HL-60 (cell line): ENCODE measurements around the gene HOXB2.

Experiments
- DNase-seq, 2 experiments: peaks; one replicate each; pipeline ENCODE4 v3.0.0-alpha.2; 2010 to 2020; ENCODE audit warnings: low read depth in 1 of 2, low spot score in 1 of 2
- H3K27ac ChIP-seq: fragments of 250-450 bp; sonication (Bioruptor Pico); replicated peaks from 2 replicates; pipeline ENCODE4 v1.5.1; 2020; ENCODE audit warnings: mild to moderate bottlenecking, moderate library complexity
- H3K27me3 ChIP-seq: fragments of 250-450 bp; sonication (Bioruptor Pico); 2 replicates; pipeline ENCODE4 v1.5.1; 2021; ENCODE audit warnings: mild to moderate bottlenecking, moderate library complexity; ENCODE audit not compliant: insufficient read depth, poor library complexity, severe bottlenecking
- H3K4me3 ChIP-seq: replicated peaks from 2 replicates; pipeline ENCODE4 v1.5.1; 2011; ENCODE audit warnings: mild to moderate bottlenecking, control low read depth, low read length; ENCODE audit not compliant: insufficient read depth
- CTCF ChIP-seq: IDR thresholded peaks from one replicate; pipeline ENCODE4 v1.5.1; 2011; ENCODE audit warnings: low read length, control low read depth, inconsistent platforms; ENCODE audit not compliant: insufficient read depth
- GABPA ChIP-seq: IDR thresholded peaks from 2 replicates; pipeline ENCODE4 v1.6.1; 2012; ENCODE audit warnings: low read depth
- POLR2AphosphoS5 ChIP-seq: IDR thresholded peaks from 2 replicates; pipeline ENCODE4 v1.6.1; 2012; ENCODE audit warnings: low read depth
- REST ChIP-seq: IDR thresholded peaks from 2 replicates; pipeline ENCODE4 v1.6.1; 2012; ENCODE audit warnings: low read depth; ENCODE audit not compliant: insufficient replicate concordance
- SPI1 ChIP-seq: IDR thresholded peaks from 2 replicates; pipeline ENCODE4 v1.6.1; 2012; ENCODE audit warnings: low read depth, mild to moderate bottlenecking, borderline replicate concordance

HOXB2 gene

GRCh38 chr17:48551214-48551555 lies 6.3 kb upstream of the HOXB2 start:
- TF ChIP-seq CTCF = no peak
- Histone ChIP-seq H3K4me3 (no peak overlapping the region), H3K27ac (no peak overlapping the region)

GRCh38 chr17:48550502-48551213 lies 5.7 kb upstream of the HOXB2 start:
- no peak for TF ChIP-seq SPI1
- TF ChIP-seq POLR2AphosphoS5 = no peak
- no peak for TF ChIP-seq REST
- no peak for TF ChIP-seq CTCF
- TF ChIP-seq GABPA = no peak
- Histone ChIP-seq H3K27me3 (peaks cover 46% of the 10 kb centered on the region), H3K4me3 (no peak overlapping the region), H3K27ac (no peak overlapping the region)
- no peak for DNase-seq

More at GRCh38 chr17:48551214-48551555, 6.3 kb upstream of the HOXB2 start:
- H3K27me3 ChIP-seq = peaks cover 45% of the 10 kb centered on the region
- DNase-seq = no peak

GRCh38 chr17:48549914-48550501 lies 5.1 kb upstream of the HOXB2 start:
- DNase-seq = no peak
- TF ChIP-seq GABPA (no peak), SPI1 (no peak), POLR2AphosphoS5 (no peak), REST (no peak), CTCF (no peak)
- Histone ChIP-seq H3K27ac (no peak overlapping the region), H3K27me3 (peaks cover 51% of the 10 kb centered on the region), H3K4me3 (no peak overlapping the region)

GRCh38 chr17:48549281-48549630 lies 4.3 kb upstream of the HOXB2 start:
- DNase-seq = no peak
- no peak overlapping the region for H3K27ac ChIP-seq
- no peak for TF ChIP-seq CTCF
- no peak overlapping the region for H3K4me3 ChIP-seq
- peaks cover 51% of the 10 kb centered on the region for H3K27me3 ChIP-seq
